GM12864 (cell line): ENCODE data around the gene NUDT21.

Experiments used
- DNase-seq: peaks from one replicate; pipeline ENCODE4 v3.0.0-alpha.2; 2011; ENCODE audit warnings: low read depth
- H3K4me3 ChIP-seq: 2 replicates; pipeline ENCODE4 v1.5.1; 2011; ENCODE audit warnings: mild to moderate bottlenecking, low read depth, low read length, control low read depth
- TF ChIP-seq, protein P1 (sequence below): IDR thresholded peaks from 2 replicates; pipeline ENCODE4 v1.5.1; 2011; ENCODE audit warnings: low read depth, mild to moderate bottlenecking, moderate library complexity, low read length, control low read depth, inconsistent platforms; ENCODE audit errors: missing control alignments

NUDT21 gene

DNA sequence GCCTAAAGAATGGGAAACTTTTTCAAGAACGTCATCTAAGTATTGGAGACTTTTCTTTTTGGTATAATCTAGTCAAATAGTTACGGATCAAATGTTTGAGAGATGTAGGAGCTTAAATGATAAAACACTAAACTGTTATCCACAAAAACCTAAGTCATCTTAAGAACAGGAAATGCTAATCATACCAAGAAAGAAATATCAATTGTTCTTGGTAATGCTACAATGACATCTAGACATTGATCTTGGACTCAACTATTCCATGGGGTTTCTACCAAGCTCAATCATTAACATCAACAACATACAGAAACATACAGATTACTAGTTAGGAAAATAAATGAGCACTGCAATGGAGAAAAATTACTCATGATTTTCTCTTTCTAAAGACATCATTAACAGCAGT is 3.8 kb downstream of the NUDT21 start:
- H3K4me3 ChIP-seq, result no peak overlapping the region
- TF ChIP-seq, protein P1, sequence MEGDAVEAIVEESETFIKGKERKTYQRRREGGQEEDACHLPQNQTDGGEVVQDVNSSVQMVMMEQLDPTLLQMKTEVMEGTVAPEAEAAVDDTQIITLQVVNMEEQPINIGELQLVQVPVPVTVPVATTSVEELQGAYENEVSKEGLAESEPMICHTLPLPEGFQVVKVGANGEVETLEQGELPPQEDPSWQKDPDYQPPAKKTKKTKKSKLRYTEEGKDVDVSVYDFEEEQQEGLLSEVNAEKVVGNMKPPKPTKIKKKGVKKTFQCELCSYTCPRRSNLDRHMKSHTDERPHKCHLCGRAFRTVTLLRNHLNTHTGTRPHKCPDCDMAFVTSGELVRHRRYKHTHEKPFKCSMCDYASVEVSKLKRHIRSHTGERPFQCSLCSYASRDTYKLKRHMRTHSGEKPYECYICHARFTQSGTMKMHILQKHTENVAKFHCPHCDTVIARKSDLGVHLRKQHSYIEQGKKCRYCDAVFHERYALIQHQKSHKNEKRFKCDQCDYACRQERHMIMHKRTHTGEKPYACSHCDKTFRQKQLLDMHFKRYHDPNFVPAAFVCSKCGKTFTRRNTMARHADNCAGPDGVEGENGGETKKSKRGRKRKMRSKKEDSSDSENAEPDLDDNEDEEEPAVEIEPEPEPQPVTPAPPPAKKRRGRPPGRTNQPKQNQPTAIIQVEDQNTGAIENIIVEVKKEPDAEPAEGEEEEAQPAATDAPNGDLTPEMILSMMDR, result no peak
- DNase-seq, result no peak

DNA sequence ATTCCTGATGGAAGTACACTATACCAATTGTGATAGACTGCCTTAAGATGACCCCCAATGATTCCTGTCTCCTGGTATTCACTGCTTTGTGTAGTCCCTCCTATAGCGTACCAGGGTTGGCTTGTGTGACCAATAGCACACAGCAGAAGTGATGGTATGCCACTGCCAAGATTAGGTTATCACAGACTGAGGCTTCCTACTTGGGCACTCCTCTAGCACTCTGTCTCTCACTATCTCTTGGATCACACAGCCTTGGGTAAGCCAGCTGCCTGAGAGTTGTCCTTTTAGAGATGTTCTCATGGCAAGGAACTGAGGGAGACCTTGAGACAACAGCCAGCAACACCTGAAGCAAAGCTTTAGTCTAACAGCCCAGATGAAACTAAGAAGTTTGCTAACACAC is 13.1 kb downstream of the NUDT21 start:
- DNase-seq, result no peak
- H3K4me3 ChIP-seq, result no peak overlapping the region
- TF ChIP-seq, protein P1, result no peak

DNA sequence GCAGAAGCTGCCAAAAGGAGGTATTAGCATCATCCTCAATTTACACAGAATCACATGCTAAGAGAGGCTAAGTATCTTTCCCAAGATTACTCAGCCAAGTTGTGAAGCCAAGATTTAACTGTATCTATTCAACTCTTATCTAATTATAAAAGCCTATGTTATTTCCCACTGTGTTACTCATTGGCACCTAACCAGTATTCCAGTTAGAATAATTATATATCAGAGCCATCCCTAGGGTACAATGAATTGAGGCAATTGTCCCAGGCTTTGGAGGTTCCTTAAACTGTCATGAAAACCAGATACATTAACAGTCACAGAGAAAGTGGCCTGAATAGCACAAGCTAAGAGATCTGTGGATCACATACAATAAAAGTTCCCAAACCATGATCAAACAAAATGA is 14.9 kb downstream of the NUDT21 start:
- no peak overlapping the region for H3K4me3 ChIP-seq
- TF ChIP-seq, protein P1, result no peak

DNA sequence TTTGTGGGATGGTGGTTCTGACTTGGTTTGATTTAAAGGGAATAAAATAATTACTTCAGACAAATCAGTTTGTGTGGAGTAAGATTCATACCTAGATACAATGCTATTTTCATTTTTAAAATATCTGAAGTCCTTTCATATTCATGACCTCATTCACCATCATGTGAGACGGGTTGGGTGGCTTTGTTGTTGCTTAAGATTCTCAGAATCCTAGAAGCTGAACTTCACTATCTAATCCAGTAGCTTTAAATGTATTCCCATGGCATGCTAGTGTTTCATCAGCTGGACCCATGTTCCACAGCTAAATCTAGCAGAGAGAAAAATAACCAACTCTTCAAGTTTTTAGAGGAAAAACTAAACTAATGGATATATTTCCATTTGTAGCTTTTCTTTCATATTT is 23.0 kb downstream of the NUDT21 start:
- no peak overlapping the region for H3K4me3 ChIP-seq
- DNase-seq, result no peak
- TF ChIP-seq, protein P1, result no peak

More for the DNA sequence above, 14.9 kb downstream of the NUDT21 start:
- no peak for DNase-seq

DNA sequence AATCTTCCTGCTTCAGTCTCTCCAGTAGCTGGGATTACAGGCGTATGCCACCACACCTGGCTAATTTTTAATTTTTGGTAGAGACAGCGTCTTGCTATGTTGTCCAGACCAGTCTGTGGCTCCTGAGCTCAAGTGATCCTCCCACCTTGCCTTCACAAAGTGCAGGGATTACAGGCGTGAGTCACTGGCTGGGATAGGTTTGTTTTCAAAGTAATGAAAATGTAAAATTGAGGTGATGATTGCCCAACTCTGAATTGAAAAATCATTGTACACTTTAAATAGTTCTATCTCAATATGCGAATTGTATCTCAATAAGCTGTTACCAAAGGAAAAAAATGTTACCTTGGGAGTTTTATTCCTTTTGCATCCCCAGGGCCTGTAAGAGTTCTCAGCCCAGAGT is 24.5 kb downstream of the NUDT21 start:
- TF ChIP-seq, protein P1, result no peak
- H3K4me3 ChIP-seq, result no peak overlapping the region
- DNase-seq, result no peak

DNA sequence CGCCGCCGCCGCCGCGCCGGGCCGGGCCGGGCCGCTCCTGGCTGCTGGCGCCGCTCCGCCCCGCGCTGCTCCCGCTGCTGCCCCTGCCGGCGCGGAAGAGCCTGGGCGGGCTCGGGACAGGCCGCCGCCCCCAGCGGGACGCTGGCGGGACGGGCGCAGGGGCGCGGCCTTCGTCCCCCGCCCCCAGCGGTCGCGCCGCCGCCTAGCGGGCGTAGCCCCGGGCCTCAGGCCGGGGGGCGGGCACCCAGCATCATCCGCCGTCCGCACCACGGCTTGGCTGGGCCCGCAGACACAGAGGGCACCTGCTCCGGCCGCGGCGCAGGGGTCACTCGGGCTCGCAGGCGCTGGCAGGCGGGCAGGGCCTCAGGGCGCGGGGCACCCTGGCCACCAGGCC is 25.7 kb downstream of the NUDT21 start, which contains the start of gene AMFR:
Gene AMFR, minus strand, starts transcription at position 107 of the 394 bp plus-strand sequence. CDS start 218 bp downstream, outside the sequence.
- TF ChIP-seq, protein P1, result peak; percentile 45
- peak within 1 kb of the TSS; percentile 65 for H3K4me3 ChIP-seq
- peak; percentile 24 for DNase-seq

DNA sequence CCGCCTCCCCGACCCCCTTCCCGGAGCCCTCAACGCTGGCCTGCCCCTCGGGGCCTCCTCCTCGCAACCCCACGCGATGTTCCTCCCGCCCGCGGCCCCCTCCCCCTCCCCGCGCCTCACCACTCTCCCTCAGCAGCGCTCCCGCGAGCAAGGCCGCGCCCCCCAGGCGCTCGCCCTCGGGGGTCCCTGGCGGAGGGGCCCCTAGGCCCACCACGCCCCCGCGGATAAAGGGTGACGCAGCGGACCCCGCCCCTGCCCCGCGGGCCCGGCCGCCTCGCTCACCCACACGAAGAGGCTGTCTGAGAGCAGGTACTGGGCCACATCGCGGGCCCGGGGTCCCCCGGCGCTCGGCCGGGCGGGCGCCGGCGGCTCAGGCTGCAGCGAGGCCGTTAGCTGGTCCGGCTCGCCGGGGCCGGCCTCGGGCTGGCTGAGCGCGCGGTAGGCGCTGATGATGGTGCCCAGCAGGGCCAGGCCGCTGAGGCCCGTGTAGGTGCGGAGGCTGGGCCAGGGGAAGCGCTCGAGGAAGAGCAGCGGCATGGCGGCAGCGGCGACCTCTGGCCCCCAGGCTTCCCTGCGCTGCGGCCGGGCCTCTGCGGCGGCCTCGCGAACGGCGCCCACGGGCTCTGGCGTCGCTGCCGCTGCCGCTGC is 26.2 kb downstream of the NUDT21 start:
- TF ChIP-seq, protein P1, result no peak
- no peak for DNase-seq

More for the DNA sequence above, 26.2 kb downstream of the NUDT21 start:
- peak overlapping the region; percentile 65 for H3K4me3 ChIP-seq
